Progenitor cell of endocrine pancreas (in vitro differentiated cells): ENCODE results near the gene MTG2. TPM values are rescaled to one million over a fixed set of nuclear protein-coding genes. Genes with fewer than 3 reads are reported as not detected.
A peak's percentile ranks its signal among the peaks of the same experiment; 100 is the strongest.

Experiments used
- DNase-seq: peaks from one replicate; pipeline ENCODE4 v3.0.0; 2021; ENCODE audit warnings: low spot score; ENCODE audit not compliant: unreplicated experiment
- H3K27ac Mint-ChIP-seq: 2 replicates; pipeline ENCODE4 v1.8.0; 2021; ENCODE audit warnings: mild to moderate bottlenecking, moderate library complexity, mixed read lengths
- H3K27me3 Mint-ChIP-seq: 2 replicates; pipeline ENCODE4 v1.8.0; 2021; ENCODE audit warnings: mixed read lengths
- H3K36me3 Mint-ChIP-seq: 2 replicates; pipeline ENCODE4 v1.8.0; 2022; ENCODE audit warnings: mixed read lengths; ENCODE audit not compliant: insufficient read depth
- H3K4me1 Mint-ChIP-seq: 2 replicates; pipeline ENCODE4 v1.8.0; 2021; ENCODE audit warnings: low read depth, mixed read lengths
- H3K4me3 Mint-ChIP-seq: 2 replicates; pipeline ENCODE4 v1.8.0; 2021; ENCODE audit warnings: low read depth, mild to moderate bottlenecking, moderate library complexity, mixed read lengths
- H3K9me3 Mint-ChIP-seq: 2 replicates; pipeline ENCODE4 v1.8.0; 2021; ENCODE audit warnings: low read depth, mixed read lengths
- CTCF ChIP-seq: fragments of 200-600 bp; sonication (generic); IDR thresholded peaks from one replicate; pipeline ENCODE4 v1.5.0; 2021; ENCODE audit warnings: antibody characterized with exemption, mild to moderate bottlenecking; ENCODE audit not compliant: unreplicated experiment
- total RNA-seq: library from RNA; stranded (reverse); gene quantifications from 2 replicates; pipeline ENCODE4 v1.2.1, GENCODE V29; 2021

Gene MTG2
- total RNA-seq, 1 donor from 2014 or later = 31.6 TPM

GRCh38 chr20:62179162-62179504 lies 3.7 kb upstream of the MTG2 start:
- H3K27me3 Mint-ChIP-seq = no peaks in the 10 kb centered on the region
- TF ChIP-seq CTCF = no peak
- H3K4me3 Mint-ChIP-seq = no peak overlapping the region
- H3K9me3 Mint-ChIP-seq = no peaks in the 10 kb centered on the region
- no peak overlapping the region for H3K27ac Mint-ChIP-seq
- peaks cover 10% of the 10 kb centered on the region for H3K4me1 Mint-ChIP-seq
- DNase-seq = no peak
- peaks cover 10% of the 10 kb centered on the region for H3K36me3 Mint-ChIP-seq

- TF ChIP-seq CTCF = no peak
- no peak for DNase-seq
- peaks cover 2% of the 10 kb centered on the region for H3K36me3 Mint-ChIP-seq
- peak overlapping the region; percentile 97 for H3K27ac Mint-ChIP-seq
- peak overlapping the region; percentile 85 for H3K4me3 Mint-ChIP-seq
- peaks cover 10% of the 10 kb centered on the region for H3K4me1 Mint-ChIP-seq
- no peaks in the 10 kb centered on the region for H3K27me3 Mint-ChIP-seq
- no peaks in the 10 kb centered on the region for H3K9me3 Mint-ChIP-seq
Observed at GRCh38 chr20:62181808-62182207, 1.0 kb upstream of the MTG2 start.

GRCh38 chr20:62183426-62184142 lies 756 bp downstream of the MTG2 start:
- Mint-ChIP-seq H3K27ac (peak overlapping the region; percentile 90), H3K27me3 (no peaks in the 10 kb centered on the region), H3K36me3 (peaks cover 2% of the 10 kb centered on the region), H3K4me1 (peaks cover 10% of the 10 kb centered on the region), H3K9me3 (no peaks in the 10 kb centered on the region), H3K4me3 (peak overlapping the region; percentile 85)
- no peak for TF ChIP-seq CTCF
- no peak for DNase-seq

GRCh38 chr20:62186096-62186426 lies 3.2 kb downstream of the MTG2 start:
- H3K27me3 Mint-ChIP-seq = no peaks in the 10 kb centered on the region
- no peak for DNase-seq
- no peaks in the 10 kb centered on the region for H3K9me3 Mint-ChIP-seq
- no peak for TF ChIP-seq CTCF
- peaks cover 10% of the 10 kb centered on the region for H3K4me1 Mint-ChIP-seq
- no peak overlapping the region for H3K4me3 Mint-ChIP-seq
- H3K27ac Mint-ChIP-seq = peak overlapping the region; percentile 63
- H3K36me3 Mint-ChIP-seq = peaks cover 2% of the 10 kb centered on the region

- Mint-ChIP-seq H3K27me3 (no peaks in the 10 kb centered on the region), H3K4me1 (peaks cover 7% of the 10 kb centered on the region), H3K9me3 (no peaks in the 10 kb centered on the region), H3K36me3 (peaks cover 2% of the 10 kb centered on the region), H3K27ac (no peak overlapping the region), H3K4me3 (no peak overlapping the region)
- no peak for DNase-seq
- no peak for TF ChIP-seq CTCF
Observed at GRCh38 chr20:62186887-62187866, 4.3 kb downstream of the MTG2 start.
